B cell (primary cell): Measurements from ENCODE around the gene STYXL1. TPM values are rescaled to one million over a fixed set of nuclear protein-coding genes. Genes with fewer than 3 reads are reported as not detected.

Experiments
- ATAC-seq: fragments of 200-7000 bp; cut with Tn5 transposase; one replicate; pipeline ENCODE4 v1.10.0; 2021; ENCODE audit warnings: low read depth, mild to moderate bottlenecking, moderate number of reproducible peaks, moderate library complexity
- CTCF ChIA-PET: fragments of 350-600 bp; sonication (Branson Sonifier 250); formaldehyde crosslinking; loops from one replicate; lab custom pipeline; 2021; ENCODE audit warnings: antibody characterized with exemption, inconsistent platforms; lab: Charles Lee
- POLR2A ChIA-PET: fragments of 350-600 bp; sonication (Branson Sonifier 250); formaldehyde crosslinking; loops from one replicate; lab custom pipeline; 2021; ENCODE audit warnings: antibody characterized with exemption; lab: Charles Lee
- DNase-seq: peaks from one replicate; pipeline ENCODE4 v3.0.0; 2013
- H2AFZ ChIP-seq: 2 replicates; pipeline ENCODE4 v1.6.1; 2012; ENCODE audit warnings: mild to moderate bottlenecking, low read depth, low read length; ENCODE audit not compliant: insufficient read depth, poor library complexity, severe bottlenecking
- H3K27ac ChIP-seq, 2 donors: 1 replicate in 1 of 2; 2 replicates in 1 of 2; pipeline ENCODE4 v1.5.1; 2012 to 2013; ENCODE audit warnings: low read length in 2 of 2, mild to moderate bottlenecking in 2 of 2, moderate library complexity in 1 of 2
- H3K27me3 ChIP-seq, 4 experiments: fragments of 200-600 bp in 1 of 4; sonication (generic) in 1 of 4; replicated peaks in 1 of 4; 1 replicate in 2 of 4; 2 replicates in 2 of 4; pipeline versions ENCODE4 v1.6.1 to v1.7.0; 2013 to 2016; ENCODE audit warnings: low read length in 3 of 4, mild to moderate bottlenecking in 2 of 4, mixed read lengths in 1 of 4, moderate library complexity in 1 of 4; ENCODE audit not compliant: insufficient read depth in 4 of 4, control insufficient read depth in 3 of 4; ENCODE audit errors: control extremely low read depth in 1 of 4
- H3K36me3 ChIP-seq, 2 experiments: replicated peaks in 1 of 2; 1 replicate in 1 of 2; 2 replicates in 1 of 2; pipeline versions ENCODE4 v1.6.1 to v1.7.1; 2013; ENCODE audit warnings: low read length in 1 of 2; ENCODE audit not compliant: insufficient read depth in 2 of 2, control insufficient read depth in 1 of 2; ENCODE audit errors: control extremely low read depth in 1 of 2, extremely low read depth in 1 of 2
- H3K4me1 ChIP-seq, 2 donors: fragments of 200-600 bp in 1 of 2; sonication (generic) in 1 of 2; 1 replicate in 1 of 2; 2 replicates in 1 of 2; pipeline versions ENCODE4 v1.5.1 to v1.6.1; 2013 to 2017; ENCODE audit warnings: low read length in 2 of 2; ENCODE audit not compliant: control insufficient read depth in 2 of 2, insufficient read depth in 2 of 2
- H3K4me2 ChIP-seq: replicated peaks from 2 replicates; pipeline ENCODE3; 2012; ENCODE audit warnings: mild to moderate bottlenecking, low read depth, low read length; ENCODE audit not compliant: poor library complexity, severe bottlenecking
- H3K4me3 ChIP-seq, 5 experiments: fragments of 200-600 bp in 1 of 5; sonication (generic) in 1 of 5; 1 replicate in 3 of 5; 2 replicates in 2 of 5; pipeline versions ENCODE4 v1.5.1 to v1.7.0; 2011 to 2016; ENCODE audit warnings: low read length in 4 of 5, mild to moderate bottlenecking in 4 of 5, low read depth in 2 of 5, control low read depth in 1 of 5, moderate library complexity in 1 of 5; ENCODE audit not compliant: insufficient read depth in 1 of 5; ENCODE audit errors: control extremely low read depth in 1 of 5, extremely low read depth in 1 of 5
- H3K79me2 ChIP-seq: fragments of 200-600 bp; sonication (generic); one replicate; pipeline ENCODE4 v1.6.0; 2016; ENCODE audit warnings: low read length; ENCODE audit not compliant: control insufficient read depth, insufficient read depth
- H3K9ac ChIP-seq: fragments of 200-600 bp; sonication (generic); 2 replicates; pipeline ENCODE4 v1.6.1; 2017; ENCODE audit warnings: mild to moderate bottlenecking, low read length, moderate library complexity
- H3K9me3 ChIP-seq, 3 donors: one replicate each; pipeline versions ENCODE4 v1.6.1 to v1.7.1; 2013; ENCODE audit warnings: low read length in 2 of 3; ENCODE audit not compliant: control insufficient read depth in 2 of 3, insufficient read depth in 1 of 3; ENCODE audit errors: control extremely low read depth in 1 of 3
- H4K20me1 ChIP-seq: 2 replicates; pipeline ENCODE4 v1.6.0; 2012; ENCODE audit warnings: mild to moderate bottlenecking, low read length; ENCODE audit not compliant: insufficient read depth, control insufficient read depth, poor library complexity, severe bottlenecking
- H3K27ac Mint-ChIP-seq: one replicate; pipeline ENCODE4 v1.8.0; 2021; ENCODE audit warnings: mixed read lengths
- H3K27me3 Mint-ChIP-seq: one replicate; pipeline ENCODE4 v1.8.0; 2021; ENCODE audit warnings: mixed read lengths
- H3K4me1 Mint-ChIP-seq: one replicate; pipeline ENCODE4 v1.8.0; 2021; ENCODE audit warnings: mixed read lengths
- H3K4me3 Mint-ChIP-seq: one replicate; pipeline ENCODE4 v1.8.0; 2021; ENCODE audit warnings: mixed read lengths
- H3K9me3 Mint-ChIP-seq: one replicate; pipeline ENCODE4 v1.8.0; 2022; ENCODE audit warnings: mixed read lengths; ENCODE audit not compliant: insufficient read depth
- CTCF ChIP-seq: fragments of 200-600 bp; IDR thresholded peaks from one replicate; pipeline ENCODE4 v1.8.0; 2022; ENCODE audit warnings: antibody characterized with exemption, mild to moderate bottlenecking
- EZH2 ChIP-seq: IDR thresholded peaks from 2 replicates; pipeline ENCODE4 v1.6.1; 2012; ENCODE audit warnings: borderline replicate concordance, low read depth, mild to moderate bottlenecking, moderate library complexity, low read length; ENCODE audit not compliant: insufficient read depth, poor library complexity, severe bottlenecking
- WGBS: methylation state at CpG from one replicate; pipeline ENCODE4 v1.1.5; 2013; ENCODE audit warnings: missing lambda C conversion rate; ENCODE audit not compliant: insufficient coverage; 5-methylcytosine and 5-hydroxymethylcytosine counted together
- intact Hi-C: fragments of 100-400 bp; cut with micrococcal nuclease; formaldehyde crosslinking; loops from one replicate; pipeline ENCODE4 v1.10.0; 2022
- polyA plus RNA-seq: library from polyadenylated mRNA; depleted of rRNA; stranded (reverse); fragments of >200 nt; gene quantifications from 2 replicates; pipeline ENCODE4 v1.2.3, GENCODE V29; 2012
- total RNA-seq, 2 donors: library from RNA; stranded (reverse); fragments of 120-200 nt in 1 of 2; gene quantifications; 1 replicate in 1 of 2; 2 replicates in 1 of 2; pipeline versions ENCODE4 v1.2.3 to v1.2.4, GENCODE V29; 2013 to 2022

The STYXL1 gene
- total and polyA plus RNA-seq, 2 donors (not counting 1 experiment from before 2014, with no cell fraction given) = 15.2 to 29.3 TPM

- peaks cover 14% of the 10 kb centered on the region for H3K79me2 ChIP-seq
- no peak overlapping the region for H3K4me2 ChIP-seq
- H3K27me3 Mint-ChIP-seq = no peaks in the 10 kb centered on the region
- ChIA-PET POLR2A (no interaction called here), CTCF (interaction anchor here (0.7 kb wide), 1 partner anchor 223 kb away, joined by 3 read pairs; no protein-coding TSS in a partner anchor)
- intact Hi-C loops = no loop called here
- H3K4me1 ChIP-seq = no peaks in the 10 kb centered on the region
- no peaks in the 10 kb centered on the region for H3K27me3 ChIP-seq
- DNase-seq (no peak), ATAC-seq (no peak)
- no peaks in the 10 kb centered on the region for H3K9me3 Mint-ChIP-seq
- H4K20me1 ChIP-seq = peaks cover 18% of the 10 kb centered on the region
- H3K9ac ChIP-seq = no peak overlapping the region
- no peak overlapping the region for H2AFZ ChIP-seq
- no peak overlapping the region for H3K27ac Mint-ChIP-seq
- no peak for TF ChIP-seq EZH2
- TF ChIP-seq CTCF = no peak
- H3K4me3 Mint-ChIP-seq = no peak overlapping the region
- H3K36me3 ChIP-seq = peaks cover 4 to 27% of the 10 kb centered on the region in 2 experiments
- H3K27ac ChIP-seq = no peak overlapping the region
- H3K4me3 ChIP-seq = no peak overlapping the region
- WGBS = 100% methylated on average over 7 of the region's 7 CpGs
- H3K9me3 ChIP-seq = no peaks in the 10 kb centered on the region
- peaks cover 3% of the 10 kb centered on the region for H3K4me1 Mint-ChIP-seq
Measured at GRCh38 chr7:75953431-75953830, 94.4 kb downstream of the STYXL1 start.

- TF ChIP-seq EZH2 = no peak
- no peak for TF ChIP-seq CTCF
- Mint-ChIP-seq H3K4me3 (no peak overlapping the region), H3K27me3 (no peaks in the 10 kb centered on the region), H3K4me1 (peaks cover 3% of the 10 kb centered on the region), H3K27ac (no peak overlapping the region), H3K9me3 (no peaks in the 10 kb centered on the region)
- no peak overlapping the region for H2AFZ ChIP-seq
- ChIA-PET CTCF (no interaction called here), POLR2A (no interaction called here)
- no peaks in the 10 kb centered on the region for H3K9me3 ChIP-seq
- intact Hi-C loops = no loop called here
- H3K4me1 ChIP-seq = no peaks in the 10 kb centered on the region
- peaks cover 26% of the 10 kb centered on the region for H4K20me1 ChIP-seq
- H3K36me3 ChIP-seq = peaks cover 1 to 22% of the 10 kb centered on the region in 2 experiments
- peaks cover 26% of the 10 kb centered on the region for H3K79me2 ChIP-seq
- ATAC-seq = no peak
- 85% methylated on average over 5 of the region's 5 CpGs for WGBS
- H3K4me2 ChIP-seq = no peak overlapping the region
- no peak overlapping the region for H3K4me3 ChIP-seq
- H3K9ac ChIP-seq = no peak overlapping the region
- no peak overlapping the region for H3K27ac ChIP-seq
- DNase-seq = no peak
- H3K27me3 ChIP-seq = no peaks in the 10 kb centered on the region
Measured at GRCh38 chr7:75951506-75951905, 96.3 kb downstream of the STYXL1 start.
